ENCODE results near the gene TMEM161A.
"Not testable (repeated sequence)": the region's sequence is repeated elsewhere in the genome, so short reads cannot be mapped to it uniquely, and the experiment has no call there.

The TMEM161A gene

GRCh38 chr19:19106056-19106551, 32.2 kb downstream of the TMEM161A start:
- DNase-seq (ENCODE audit: low spot score) = no peak
- TF ChIP-seq, protein P1, sequence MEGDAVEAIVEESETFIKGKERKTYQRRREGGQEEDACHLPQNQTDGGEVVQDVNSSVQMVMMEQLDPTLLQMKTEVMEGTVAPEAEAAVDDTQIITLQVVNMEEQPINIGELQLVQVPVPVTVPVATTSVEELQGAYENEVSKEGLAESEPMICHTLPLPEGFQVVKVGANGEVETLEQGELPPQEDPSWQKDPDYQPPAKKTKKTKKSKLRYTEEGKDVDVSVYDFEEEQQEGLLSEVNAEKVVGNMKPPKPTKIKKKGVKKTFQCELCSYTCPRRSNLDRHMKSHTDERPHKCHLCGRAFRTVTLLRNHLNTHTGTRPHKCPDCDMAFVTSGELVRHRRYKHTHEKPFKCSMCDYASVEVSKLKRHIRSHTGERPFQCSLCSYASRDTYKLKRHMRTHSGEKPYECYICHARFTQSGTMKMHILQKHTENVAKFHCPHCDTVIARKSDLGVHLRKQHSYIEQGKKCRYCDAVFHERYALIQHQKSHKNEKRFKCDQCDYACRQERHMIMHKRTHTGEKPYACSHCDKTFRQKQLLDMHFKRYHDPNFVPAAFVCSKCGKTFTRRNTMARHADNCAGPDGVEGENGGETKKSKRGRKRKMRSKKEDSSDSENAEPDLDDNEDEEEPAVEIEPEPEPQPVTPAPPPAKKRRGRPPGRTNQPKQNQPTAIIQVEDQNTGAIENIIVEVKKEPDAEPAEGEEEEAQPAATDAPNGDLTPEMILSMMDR (IDR thresholded peaks at IDR 0.05; ENCODE audit: borderline replicate concordance, control extremely low read depth, extremely low read depth, insufficient read depth, missing control alignments) = no peak
- in situ Hi-C loops (cut with MboI; ENCODE audit: low sequenced_read_pairs, unreplicated experiment) = no loop called here

DNA sequence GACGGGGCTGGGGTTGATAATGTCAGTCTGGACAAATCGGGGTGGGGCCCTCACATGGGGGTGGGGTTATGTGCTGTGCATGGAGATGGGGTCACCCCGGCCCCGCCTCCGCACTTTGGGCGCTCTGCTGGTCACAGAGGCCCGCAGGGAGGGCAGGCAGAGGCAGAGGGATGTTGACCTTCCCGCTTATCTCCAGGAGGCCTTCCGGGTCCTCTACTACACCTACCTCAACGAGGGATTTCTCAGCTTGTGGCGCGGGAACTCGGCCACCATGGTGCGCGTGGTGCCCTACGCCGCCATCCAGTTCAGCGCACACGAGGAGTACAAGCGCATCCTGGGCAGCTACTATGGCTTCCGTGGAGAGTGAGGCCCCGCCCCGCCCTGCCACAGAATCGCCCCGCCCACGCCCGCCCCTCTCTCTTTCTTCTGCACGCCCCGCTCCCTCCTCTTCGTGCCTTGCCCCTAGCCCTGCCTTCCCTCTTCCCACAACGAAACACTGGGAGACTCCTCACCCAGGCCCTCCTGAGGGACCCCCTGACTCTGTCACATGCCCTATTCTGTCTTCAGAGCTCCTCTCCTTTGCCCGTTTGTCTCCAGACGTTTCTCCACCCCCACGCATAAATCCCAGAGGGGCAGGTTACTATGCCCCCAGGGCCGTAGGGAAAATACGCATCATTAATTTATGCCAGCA, 32.8 kb downstream of the TMEM161A start:
- in situ Hi-C loops (cut with MboI; ENCODE audit: low sequenced_read_pairs, unreplicated experiment) = no loop called here
- TF ChIP-seq, protein P1 (IDR thresholded peaks at IDR 0.05; ENCODE audit: borderline replicate concordance, control extremely low read depth, extremely low read depth, insufficient read depth, missing control alignments) = no peak
- peak; percentile 72 for DNase-seq (ENCODE audit: low spot score)

GRCh38 chr19:19103167-19103566, 35.1 kb downstream of the TMEM161A start:
- in situ Hi-C loops (cut with MboI; ENCODE audit: low sequenced_read_pairs, unreplicated experiment) = no loop called here
- DNase-seq (ENCODE audit: low spot score) = no peak
- TF ChIP-seq, protein P1 (IDR thresholded peaks at IDR 0.05; ENCODE audit: borderline replicate concordance, control extremely low read depth, extremely low read depth, insufficient read depth, missing control alignments) = no peak

DNA sequence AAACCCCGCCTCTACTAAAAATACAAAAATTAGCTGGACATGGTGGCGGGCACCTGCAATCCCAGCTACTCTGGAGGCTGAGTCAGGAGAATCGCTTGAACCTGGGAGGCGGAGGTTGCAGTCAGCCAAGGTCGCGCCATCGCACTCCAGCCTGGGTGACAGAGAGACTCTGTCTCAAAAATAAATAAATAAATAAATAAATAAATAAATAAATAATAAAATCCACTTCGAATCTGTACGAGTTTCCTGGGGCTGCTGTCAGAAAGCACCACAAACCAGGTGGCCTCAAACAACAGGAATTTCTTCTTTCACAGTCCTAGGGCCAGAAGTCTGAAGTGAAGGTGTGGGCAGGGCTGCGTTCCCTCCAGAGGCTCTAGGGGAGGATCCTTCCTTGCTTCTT, 35.7 kb downstream of the TMEM161A start:
- DNase-seq (ENCODE audit: low spot score); in situ Hi-C loops (cut with MboI; ENCODE audit: low sequenced_read_pairs, unreplicated experiment): not testable (repeated sequence)

- TF ChIP-seq, protein P1 (IDR thresholded peaks at IDR 0.05; ENCODE audit: borderline replicate concordance, control extremely low read depth, extremely low read depth, insufficient read depth, missing control alignments) = no peak
- in situ Hi-C loops (cut with MboI; ENCODE audit: low sequenced_read_pairs, unreplicated experiment) = no loop called here
- no peak for DNase-seq (ENCODE audit: low spot score)
Measured at GRCh38 chr19:19101540-19101939, 36.7 kb downstream of the TMEM161A start.

- in situ Hi-C loops (cut with MboI; ENCODE audit: low sequenced_read_pairs, unreplicated experiment) = no loop called here
- TF ChIP-seq, protein P1 (IDR thresholded peaks at IDR 0.05; ENCODE audit: borderline replicate concordance, control extremely low read depth, extremely low read depth, insufficient read depth, missing control alignments) = no peak
- DNase-seq (ENCODE audit: low spot score) = no peak
Measured at GRCh38 chr19:19098703-19099632, 39.3 kb downstream of the TMEM161A start.
